ENCODE data around the gene TSPO2.

TSPO2 gene

GRCh38 chr6:41049521-41049920 lies 7.3 kb downstream of the TSPO2 start:
- no peak for DNase-seq (ENCODE audit: low read depth in 2 of 2)
- TF ChIP-seq CTCF (IDR thresholded peaks at IDR 0.05; ENCODE audit: low read depth, low read length), result no peak
- no peak overlapping the region for H3K4me3 ChIP-seq (replicated peaks in 1 of 2; ENCODE audit: low read depth in 2 of 2, low read length in 2 of 2)

- H3K4me3 ChIP-seq (replicated peaks in 1 of 2; ENCODE audit: low read depth in 2 of 2, low read length in 2 of 2), result no peak overlapping the region
- no peak for DNase-seq (ENCODE audit: low read depth in 2 of 2)
- TF ChIP-seq CTCF (IDR thresholded peaks at IDR 0.05; ENCODE audit: low read depth, low read length), result no peak
Measured at GRCh38 chr6:41049955-41050354, 7.7 kb downstream of the TSPO2 start.

- no peak overlapping the region for H3K4me3 ChIP-seq (replicated peaks in 1 of 2; ENCODE audit: low read depth in 2 of 2, low read length in 2 of 2)
- DNase-seq (ENCODE audit: low read depth in 2 of 2), result no peak
- TF ChIP-seq CTCF (IDR thresholded peaks at IDR 0.05; ENCODE audit: low read depth, low read length), result no peak
Measured at GRCh38 chr6:41050536-41050935, 8.3 kb downstream of the TSPO2 start.

- no peak overlapping the region for H3K4me3 ChIP-seq (replicated peaks in 1 of 2; ENCODE audit: low read depth in 2 of 2, low read length in 2 of 2)
- TF ChIP-seq CTCF (IDR thresholded peaks at IDR 0.05; ENCODE audit: low read depth, low read length), result no peak
Measured at GRCh38 chr6:41051873-41052272, 9.6 kb downstream of the TSPO2 start.

GRCh38 chr6:41053041-41053440 lies 10.8 kb downstream of the TSPO2 start, which contains the start of gene APOBEC2:
APOBEC2 (plus strand) TSS chr6:41053202; CDS start chr6:41053348, 146 bp downstream.
- no peak for DNase-seq (ENCODE audit: low read depth in 2 of 2)
- no peak for TF ChIP-seq CTCF (IDR thresholded peaks at IDR 0.05; ENCODE audit: low read depth, low read length)
- no peak within 1 kb of the TSS for H3K4me3 ChIP-seq (replicated peaks in 1 of 2; ENCODE audit: low read depth in 2 of 2, low read length in 2 of 2)

More at GRCh38 chr6:41051873-41052272, 9.6 kb downstream of the TSPO2 start:
- no peak for DNase-seq (ENCODE audit: low read depth in 2 of 2)

GRCh38 chr6:41054511-41054910 lies 12.2 kb downstream of the TSPO2 start:
- no peak for TF ChIP-seq CTCF (IDR thresholded peaks at IDR 0.05; ENCODE audit: low read depth, low read length)

GRCh38 chr6:41055149-41055548 lies 12.9 kb downstream of the TSPO2 start:
- no peak overlapping the region for H3K4me3 ChIP-seq (replicated peaks in 1 of 2; ENCODE audit: low read depth in 2 of 2, low read length in 2 of 2)
- DNase-seq (ENCODE audit: low read depth in 2 of 2), result no peak
- no peak for TF ChIP-seq CTCF (IDR thresholded peaks at IDR 0.05; ENCODE audit: low read depth, low read length)

More at GRCh38 chr6:41054511-41054910, 12.2 kb downstream of the TSPO2 start:
- no peak overlapping the region for H3K4me3 ChIP-seq (replicated peaks in 1 of 2; ENCODE audit: low read depth in 2 of 2, low read length in 2 of 2)
- DNase-seq (ENCODE audit: low read depth in 2 of 2), result no peak

Data from cardiac fibroblast (primary cell).